Measurements from ENCODE around the gene KNG1.

The KNG1 gene

DNA sequence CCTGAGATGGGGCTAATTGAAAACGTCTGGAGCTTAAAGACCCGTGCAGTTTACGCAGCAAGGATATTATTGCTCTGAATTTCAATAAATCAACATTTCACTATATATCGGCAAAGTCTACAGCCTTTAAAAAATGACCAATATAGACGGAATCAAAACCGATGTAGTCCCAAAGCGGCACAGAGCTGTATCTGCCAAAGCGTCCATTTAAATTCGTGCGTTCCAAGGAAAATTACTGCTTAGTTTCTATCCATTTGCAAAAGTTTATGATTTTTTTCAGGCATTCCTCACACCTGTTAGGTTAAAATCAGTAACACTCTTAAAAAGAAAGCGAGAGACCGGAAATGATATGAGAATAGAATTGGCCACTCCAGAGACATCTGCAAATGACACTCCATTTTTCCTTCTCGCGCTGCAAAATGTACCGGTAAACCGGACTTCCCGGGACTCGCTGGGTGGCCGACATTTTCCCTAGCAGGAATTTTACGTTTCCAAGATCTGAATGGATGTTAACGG lies 65.4 kb downstream of the KNG1 start:
- DNase-seq, result peak; percentile 74

DNA sequence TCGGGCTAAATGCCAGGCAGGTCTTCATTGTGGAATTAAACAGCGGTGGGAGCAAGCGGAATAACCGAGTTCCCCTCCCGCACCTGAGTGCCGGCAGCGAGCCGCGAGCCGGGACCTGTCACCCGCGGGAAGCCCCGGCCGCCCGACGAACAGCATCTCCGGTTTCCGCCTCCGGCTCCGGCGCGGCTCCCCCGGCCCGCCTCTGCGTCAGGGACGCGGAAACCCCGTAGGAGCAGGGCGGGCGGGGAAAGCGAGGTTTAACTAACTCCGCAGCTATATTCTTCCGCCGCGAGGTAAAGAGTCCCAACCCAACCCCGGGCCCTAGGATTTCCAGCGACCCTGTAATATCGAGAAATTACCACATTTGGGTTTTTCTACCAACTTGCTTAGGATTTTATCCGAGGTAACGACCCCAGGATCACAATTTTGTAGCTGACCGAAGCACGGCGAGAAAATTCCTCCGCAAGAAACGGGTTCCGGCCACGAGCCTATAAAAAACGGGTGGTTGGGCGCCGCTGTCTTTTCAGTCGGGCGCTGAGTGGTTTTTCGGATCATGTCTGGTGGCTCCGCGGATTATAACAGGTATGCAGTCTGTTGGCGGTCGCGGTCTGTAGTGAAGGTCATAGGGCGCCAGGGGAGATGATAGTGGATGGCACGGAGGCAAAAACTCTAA lies 66.0 kb downstream of the KNG1 start, which contains the start of gene EIF4A2:
EIF4A2 (plus strand) TSS at position 520 of the 673 bp plus-strand sequence; CDS start at position 554, 34 bp downstream.
- DNase-seq, result peak; percentile 82

DNA sequence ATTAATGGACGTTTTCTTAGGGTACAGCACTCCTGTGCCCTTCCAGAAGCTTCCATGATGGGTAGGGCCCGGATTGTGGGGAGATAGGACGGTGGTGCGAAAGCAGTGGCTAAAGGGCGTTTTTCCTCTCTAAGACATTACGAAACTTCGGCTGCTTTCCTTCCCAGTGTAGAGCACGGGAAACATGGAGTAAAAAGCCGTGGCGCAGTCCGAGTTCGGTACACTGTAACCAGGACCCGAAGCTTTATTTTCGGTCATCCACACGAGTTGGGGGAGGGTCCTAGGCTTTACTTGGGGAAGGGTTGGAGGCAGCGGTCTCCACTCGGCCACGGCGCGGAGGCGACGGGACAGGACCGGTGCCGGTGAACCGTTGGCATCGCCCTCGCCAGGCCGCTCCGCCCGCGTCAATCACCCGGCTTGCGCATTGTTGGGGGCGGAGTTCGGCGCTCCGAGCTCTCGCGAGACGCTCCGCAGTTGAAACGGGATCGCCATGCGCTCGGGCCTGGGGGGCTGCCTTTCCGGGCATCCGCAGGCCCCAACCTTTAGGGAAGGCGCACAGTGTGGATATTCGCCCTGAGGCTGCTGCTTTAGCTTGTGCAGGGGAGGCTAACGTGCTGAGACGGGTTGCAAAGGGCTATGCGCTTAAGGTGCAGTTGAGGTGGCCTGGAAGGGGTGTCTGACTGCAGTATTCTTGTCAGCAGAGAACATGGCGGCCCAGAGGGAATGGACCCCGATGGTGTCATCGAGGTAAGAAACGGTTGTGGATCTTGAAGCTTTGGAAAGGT lies 66.8 kb downstream of the KNG1 start:
- peak; percentile 57 for DNase-seq

- DNase-seq, result peak; percentile 37
Measured at GRCh38 chr3:186784820-186785494, 67.8 kb downstream of the KNG1 start.

DNA sequence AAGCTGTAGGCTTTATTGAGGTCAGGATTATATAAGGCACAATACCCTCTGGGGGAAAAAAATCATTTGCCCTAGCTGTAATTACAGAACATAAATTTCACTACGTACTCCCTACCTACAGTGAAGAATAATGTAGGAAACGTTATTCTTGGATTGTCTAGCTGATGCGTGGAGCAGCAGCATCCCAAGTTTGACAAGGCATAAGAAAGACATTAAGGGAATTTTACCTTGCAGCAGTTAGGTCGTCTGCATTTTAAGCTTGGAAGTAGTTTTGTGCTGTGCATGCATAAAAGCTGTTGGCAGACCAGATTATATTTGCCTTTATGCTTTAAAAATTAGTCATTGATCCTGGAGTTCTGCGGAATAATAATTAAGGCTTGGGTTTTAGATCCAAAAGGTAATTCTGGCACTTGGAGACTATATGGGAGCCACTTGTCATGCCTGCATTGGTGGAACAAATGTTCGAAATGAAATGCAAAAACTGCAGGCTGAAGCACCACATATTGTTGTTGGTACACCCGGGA lies 68.4 kb downstream of the KNG1 start:
- no peak for DNase-seq

- no peak for DNase-seq
Measured at GRCh38 chr3:186786922-186787321, 69.8 kb downstream of the KNG1 start.

DNA sequence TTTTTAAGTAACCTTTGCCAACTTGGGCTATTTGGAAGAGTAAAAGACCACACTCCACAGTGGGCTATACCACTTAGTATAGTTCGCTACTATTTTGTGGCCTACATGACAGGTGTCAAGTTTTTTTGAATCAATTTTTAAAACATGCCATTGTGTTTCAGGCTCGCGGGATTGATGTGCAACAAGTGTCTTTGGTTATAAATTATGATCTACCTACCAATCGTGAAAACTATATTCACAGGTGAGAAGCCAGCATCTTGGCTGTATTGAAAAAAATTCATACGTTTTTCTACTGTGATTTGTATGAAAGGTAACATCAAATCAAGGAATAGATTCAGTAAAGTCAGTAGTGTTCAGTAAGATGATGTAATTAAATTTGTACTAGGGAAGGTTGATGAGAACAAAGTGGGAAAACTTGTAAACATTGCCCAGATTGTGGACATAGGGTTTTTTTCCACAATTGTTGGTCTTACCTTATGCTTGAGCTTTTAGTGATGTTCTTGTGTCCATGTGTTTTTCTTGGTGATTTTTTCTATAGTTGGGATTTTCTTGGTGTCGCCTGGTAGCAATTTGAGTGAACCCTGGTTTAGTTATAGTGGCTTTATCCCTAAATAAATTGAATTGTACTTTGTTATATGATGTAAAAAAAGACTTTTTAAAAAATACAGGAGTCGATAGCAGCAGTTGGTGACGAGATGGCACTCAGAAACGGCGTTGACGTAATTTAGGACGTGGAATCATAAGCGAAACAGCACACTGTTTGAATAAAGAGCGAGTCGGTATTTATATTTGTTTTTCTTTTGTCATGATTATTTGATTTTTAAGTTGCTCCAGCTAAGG lies 70.7 kb downstream of the KNG1 start:
- DNase-seq, result no peak

DNA sequence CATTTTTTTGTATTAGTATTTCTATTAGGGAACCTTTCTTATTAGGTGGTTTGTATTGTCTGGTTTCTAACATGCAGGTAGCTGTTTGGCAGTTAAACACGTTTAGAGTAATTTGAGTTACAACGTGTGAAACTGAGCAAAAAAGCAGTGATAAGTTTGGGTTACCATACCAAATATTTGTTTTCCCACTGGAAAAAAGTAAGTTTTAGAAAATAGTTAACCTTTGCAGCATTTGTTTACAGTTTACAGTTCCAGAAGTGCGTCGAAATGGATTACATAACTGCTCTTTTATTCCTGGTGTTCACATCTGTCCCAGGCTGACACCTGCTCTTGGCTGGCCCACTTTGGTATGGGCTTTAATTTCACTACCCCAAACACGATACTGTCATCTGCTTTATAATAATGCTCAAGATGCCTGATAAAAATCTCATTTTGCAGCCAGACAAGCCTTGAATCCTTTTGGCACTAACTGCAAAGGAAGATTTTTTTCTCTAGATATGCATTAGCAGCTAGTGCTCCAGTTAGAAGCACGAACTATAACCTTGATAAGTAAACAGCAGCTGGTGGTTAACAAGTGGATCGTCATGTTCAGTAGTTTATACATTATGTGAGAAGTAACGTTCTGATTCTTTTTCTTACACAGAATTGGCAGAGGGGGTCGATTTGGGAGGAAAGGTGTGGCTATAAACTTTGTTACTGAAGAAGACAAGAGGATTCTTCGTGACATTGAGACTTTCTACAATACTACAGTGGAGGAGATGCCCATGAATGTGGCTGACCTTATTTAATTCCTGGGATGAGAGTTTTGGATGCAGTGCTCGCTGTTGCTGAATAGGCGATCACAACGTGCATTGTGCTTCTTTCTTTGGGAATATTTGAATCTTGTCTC lies 71.6 kb downstream of the KNG1 start:
- no peak for DNase-seq

- DNase-seq, result no peak
Measured at GRCh38 chr3:186789554-186790260, 72.5 kb downstream of the KNG1 start.

DNA sequence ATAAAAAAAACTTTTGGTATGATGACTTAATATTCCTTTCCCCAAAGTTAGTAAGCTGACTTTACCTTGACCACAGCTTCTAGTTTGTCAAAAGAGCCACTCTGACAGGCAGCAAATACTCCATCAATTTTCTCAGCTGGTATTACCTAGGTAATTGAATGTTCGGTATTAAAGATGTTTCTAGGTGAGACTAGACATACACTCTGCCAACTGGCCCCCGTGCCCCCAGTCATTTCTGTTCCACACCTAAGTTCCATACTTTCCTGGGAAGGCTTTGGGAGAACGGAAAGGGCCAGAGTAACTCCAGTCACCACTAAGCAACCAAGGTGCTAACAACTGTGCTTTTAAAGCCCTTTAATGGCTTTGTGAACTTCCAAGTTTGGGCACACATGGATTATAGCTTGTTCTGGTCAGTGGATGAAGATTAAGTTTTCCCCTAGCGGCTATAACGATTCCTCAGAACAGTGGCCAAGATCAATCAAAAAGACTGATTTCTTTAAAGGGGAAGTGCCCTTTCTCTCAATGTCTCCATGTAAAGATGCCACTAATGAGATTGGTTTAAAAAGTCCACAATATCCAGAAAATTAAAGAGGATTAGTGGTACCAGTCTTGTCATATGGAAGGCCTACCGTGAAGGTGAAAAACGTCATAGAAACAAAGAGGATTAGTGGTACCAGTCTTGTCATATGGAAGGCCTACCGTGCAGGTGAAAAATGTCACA lies 73.3 kb downstream of the KNG1 start:
- DNase-seq, result no peak

All from kidney glomerular epithelial cell (primary cell).